ENCODE data around the gene TPRX1. TPM values are rescaled to one million over a fixed set of nuclear protein-coding genes. Genes with fewer than 3 reads are reported as not detected.

The TPRX1 gene
- total and polyA plus RNA-seq, 8 donors = not detected

GRCh38 chr19:47755065-47755761 lies 49.1 kb downstream of the TPRX1 start:
- Histone ChIP-seq H3K4me3 (no peak overlapping the region), H3K4me1 (no peaks in the 10 kb centered on the region), H3K27me3 (no peaks in the 10 kb centered on the region), H3K36me3 (peaks cover 3 to 100% of the 10 kb centered on the region in 2 donors), H3K9me3 (no peaks in the 10 kb centered on the region), H3K27ac (no peak overlapping the region)
- peak in 1 of 4 donors; percentile 71 for DNase-seq
- TF ChIP-seq CTCF (IDR thresholded peaks at IDR 0.05) = no peak
- intact Hi-C loops (cut with DNase I) = no loop called here
- ATAC-seq = no peak

- no peak for TF ChIP-seq CTCF (IDR thresholded peaks at IDR 0.05)
- Histone ChIP-seq H3K4me1 (no peaks in the 10 kb centered on the region), H3K27ac (no peak overlapping the region), H3K27me3 (no peaks in the 10 kb centered on the region), H3K4me3 (no peak overlapping the region), H3K36me3 (peaks cover 3 to 100% of the 10 kb centered on the region in 2 donors), H3K9me3 (no peaks in the 10 kb centered on the region)
- intact Hi-C loops (cut with DNase I) = no loop called here
- DNase-seq (no peak), ATAC-seq (no peak)
Observed at GRCh38 chr19:47754206-47755064, 49.9 kb downstream of the TPRX1 start.

- Histone ChIP-seq H3K9me3 (no peaks in the 10 kb centered on the region), H3K4me3 (no peak overlapping the region), H3K27me3 (no peaks in the 10 kb centered on the region), H3K4me1 (peaks cover 0 to 9% of the 10 kb centered on the region in 2 donors), H3K27ac (no peak overlapping the region), H3K36me3 (peaks cover 3 to 100% of the 10 kb centered on the region in 2 donors)
- DNase-seq = no peak
- no peak for ATAC-seq
- intact Hi-C loops (cut with DNase I) = no loop called here
- TF ChIP-seq CTCF (IDR thresholded peaks at IDR 0.05) = no peak
Observed at GRCh38 chr19:47752440-47753211, 51.7 kb downstream of the TPRX1 start.

Other genes with a start within 250 kb of the TPRX1 start
- under 1 TPM; 0.37 to 0.50 TPM for gene ZNF541, start 231.4 kb downstream of the TPRX1 start, total RNA-seq
- under 1 TPM; 0.09 to 0.24 (median 0.13) TPM for gene ZNF541, start 231.4 kb downstream of the TPRX1 start, polyA plus RNA-seq (ENCODE audit: insufficient read length in 6 of 6)
- 10 to 100 TPM; 13.8 to 15.5 TPM for gene BICRA, start 195.4 kb downstream of the TPRX1 start, total RNA-seq
- gene BICRA, start 195.4 kb downstream of the TPRX1 start, polyA plus RNA-seq (ENCODE audit: insufficient read length in 6 of 6) = 10 to 100 TPM; 13.9 to 18.8 (median 15.7) TPM
- 100 to 1,000 TPM; 195 to 263 TPM for gene EHD2, start 91.1 kb downstream of the TPRX1 start, total RNA-seq
- gene EHD2, start 91.1 kb downstream of the TPRX1 start, polyA plus RNA-seq (ENCODE audit: insufficient read length in 6 of 6) = 100 to 1,000 TPM in 5 of 6 donors, 10 to 100 TPM in 1; 97.3 to 141 (median 122) TPM
- gene NOP53, start 59.0 kb downstream of the TPRX1 start, total RNA-seq = 100 to 1,000 TPM; 130 to 157 TPM
- gene NOP53, start 59.0 kb downstream of the TPRX1 start, polyA plus RNA-seq (ENCODE audit: insufficient read length in 6 of 6) = 100 to 1,000 TPM; 439 to 557 (median 478) TPM
- 100 to 1,000 TPM; 233 to 596 TPM for gene SELENOW, start 25.8 kb downstream of the TPRX1 start, total RNA-seq
- 100 to 1,000 TPM; 161 to 238 (median 211) TPM for gene SELENOW, start 25.8 kb downstream of the TPRX1 start, polyA plus RNA-seq (ENCODE audit: insufficient read length in 6 of 6)
- not detected for gene CRX, start 17.4 kb upstream of the TPRX1 start, total RNA-seq
- gene CRX, start 17.4 kb upstream of the TPRX1 start, polyA plus RNA-seq (ENCODE audit: insufficient read length in 6 of 6) = under 1 TPM; 0.07 to 0.14 (median 0.07) TPM
- not detected for gene TPRX2, start 54.7 kb upstream of the TPRX1 start, total RNA-seq
- gene TPRX2, start 54.7 kb upstream of the TPRX1 start, polyA plus RNA-seq (ENCODE audit: insufficient read length in 6 of 6) = not detected
- gene SULT2A1, start 81.8 kb upstream of the TPRX1 start, total RNA-seq = not detected
- gene SULT2A1, start 81.8 kb upstream of the TPRX1 start, polyA plus RNA-seq (ENCODE audit: insufficient read length in 6 of 6) = under 1 TPM; 0.11 to 0.38 (median 0.19) TPM
- gene BSPH1, start 187.6 kb upstream of the TPRX1 start, total RNA-seq = not detected
- not detected for gene BSPH1, start 187.6 kb upstream of the TPRX1 start, polyA plus RNA-seq (ENCODE audit: insufficient read length in 6 of 6)
- gene ELSPBP1, start 190.1 kb upstream of the TPRX1 start, total RNA-seq = not detected
- gene ELSPBP1, start 190.1 kb upstream of the TPRX1 start, polyA plus RNA-seq (ENCODE audit: insufficient read length in 6 of 6) = not detected
- not detected for gene CABP5, start 239.5 kb upstream of the TPRX1 start, total RNA-seq
- gene CABP5, start 239.5 kb upstream of the TPRX1 start, polyA plus RNA-seq (ENCODE audit: insufficient read length in 6 of 6) = not detected